PC-9 (cell line): Measurements from ENCODE around the gene MVB12B. TPM values are rescaled to one million over a fixed set of nuclear protein-coding genes. Genes with fewer than 3 reads are reported as not detected.

Source experiments
- BruUV-seq: library from RNA; stranded (reverse); fragments of 400-500 nt; replicated peaks from 2 replicates; lab custom pipeline; 2021; lab: Mats Ljungman, UMichigan
- CTCF ChIA-PET: fragments of 300-600 bp; sonication (Branson Sonifier 250); formaldehyde crosslinking; loops from one replicate; lab custom pipeline; 2022; ENCODE audit warnings: antibody characterized with exemption; lab: Charles Lee
- POLR2A ChIA-PET: fragments of 300-600 bp; sonication (Branson Sonifier 250); formaldehyde crosslinking; loops from one replicate; lab custom pipeline; 2022; ENCODE audit warnings: antibody characterized with exemption; ENCODE audit not compliant: unreplicated experiment; lab: Charles Lee
- DNase-seq, 2 experiments: peaks; one replicate each; pipeline versions ENCODE4 v3.0.0 to v3.0.0-alpha.2; 2015 to 2022; ENCODE audit warnings: mixed read lengths in 1 of 2
- H2AFZ ChIP-seq: fragments of 200-600 bp; sonication (generic); 2 replicates; pipeline ENCODE4 v1.8.1; 2017; ENCODE audit warnings: antibody characterized with exemption
- H3F3A ChIP-seq: fragments of 200-600 bp; sonication (generic); 2 replicates; pipeline ENCODE4 v1.8.1; 2017; ENCODE audit warnings: antibody characterized with exemption, mild to moderate bottlenecking, low read depth; ENCODE audit not compliant: insufficient read depth
- H3K27ac ChIP-seq: fragments of 200-600 bp; sonication (generic); 2 replicates; pipeline ENCODE4 v1.6.1; 2016; ENCODE audit warnings: mixed run types
- H3K27me3 ChIP-seq: fragments of 200-600 bp; sonication (generic); 2 replicates; pipeline ENCODE4 v1.6.1; 2016; ENCODE audit warnings: low read depth, mixed run types; ENCODE audit not compliant: insufficient read depth
- H3K36me3 ChIP-seq: fragments of 200-600 bp; sonication (generic); 2 replicates; pipeline ENCODE4 v1.6.1; 2016; ENCODE audit warnings: low read depth, mixed run types
- H3K4me1 ChIP-seq: fragments of 200-600 bp; sonication (generic); replicated peaks from 2 replicates; pipeline ENCODE4 v1.6.1; 2016; ENCODE audit warnings: mixed run types; ENCODE audit not compliant: insufficient read depth
- H3K4me2 ChIP-seq: fragments of 200-600 bp; sonication (generic); 2 replicates; pipeline ENCODE4 v1.6.1; 2017; ENCODE audit warnings: mixed run types
- H3K4me3 ChIP-seq: fragments of 200-600 bp; sonication (generic); 2 replicates; pipeline ENCODE4 v1.6.1; 2016; ENCODE audit warnings: mixed run types
- H3K79me2 ChIP-seq: fragments of 200-600 bp; sonication (generic); 2 replicates; pipeline ENCODE4 v1.6.1; 2017; ENCODE audit warnings: low read depth, mixed run types
- H3K9me2 ChIP-seq: fragments of 200-600 bp; sonication (generic); 2 replicates; pipeline ENCODE4 v1.8.1; 2017; ENCODE audit warnings: mild to moderate bottlenecking; ENCODE audit not compliant: insufficient read depth
- H3K9me3 ChIP-seq: fragments of 200-600 bp; sonication (generic); 2 replicates; pipeline ENCODE4 v1.8.1; 2016; ENCODE audit warnings: low read depth; ENCODE audit not compliant: insufficient read depth
- H4K20me1 ChIP-seq: fragments of 200-600 bp; sonication (generic); 2 replicates; pipeline ENCODE4 v1.8.1; 2017; ENCODE audit not compliant: insufficient read depth
- CTCF ChIP-seq: fragments of 200-600 bp; sonication (generic); conservative IDR thresholded peaks from 2 replicates; pipeline ENCODE4 v1.6.1; 2017; ENCODE audit warnings: mixed run types, antibody characterized with exemption, mild to moderate bottlenecking, moderate library complexity
- EZH2 ChIP-seq: fragments of 200-600 bp; sonication (generic); IDR thresholded peaks from 2 replicates; pipeline ENCODE4 v1.8.0; 2017; ENCODE audit warnings: antibody characterized with exemption, low read depth
- intact Hi-C: fragments of 100-400 bp; cut with micrococcal nuclease; formaldehyde crosslinking; loops from one replicate; pipeline ENCODE4 v1.10.0; 2022; ENCODE audit not compliant: unreplicated experiment
- total RNA-seq: library from RNA; stranded (reverse); gene quantifications from 2 replicates; pipeline ENCODE4 v1.2.3, GENCODE V29; 2021

Gene MVB12B
- total RNA-seq, 1 experiment from 2014 or later: 8.8 TPM

- ChIA-PET POLR2A (no interaction called here), CTCF (no interaction called here)
- Histone ChIP-seq H3K9me3 (no peaks in the 10 kb centered on the region), H3K9me2 (no peaks in the 10 kb centered on the region), H3K79me2 (no peaks in the 10 kb centered on the region), H3K27ac (no peak overlapping the region), H3K4me2 (no peak overlapping the region), H3K36me3 (no peaks in the 10 kb centered on the region), H3K4me3 (no peak overlapping the region), H4K20me1 (no peaks in the 10 kb centered on the region), H3K27me3 (no peaks in the 10 kb centered on the region), H2AFZ (no peak overlapping the region), H3F3A (peaks cover 5% of the 10 kb centered on the region; the same call in 1 of the 2 replicates), H3K4me1 (peaks cover 14% of the 10 kb centered on the region)
- no peak for DNase-seq
- intact Hi-C loops: no loop called here
- TF ChIP-seq EZH2 (no peak), CTCF (no peak)
- no TSS peak for BruUV-seq
Measured at GRCh38 chr9:126337729-126338372, 11.2 kb downstream of the MVB12B start.

- intact Hi-C loops: no loop called here
- Histone ChIP-seq H3K36me3 (no peaks in the 10 kb centered on the region), H3K4me2 (no peak overlapping the region), H3K27ac (no peak overlapping the region), H3F3A (peaks cover 5% of the 10 kb centered on the region; the same call in 1 of the 2 replicates), H4K20me1 (no peaks in the 10 kb centered on the region), H3K4me1 (peaks cover 14% of the 10 kb centered on the region), H3K9me2 (no peaks in the 10 kb centered on the region), H3K79me2 (no peaks in the 10 kb centered on the region), H3K9me3 (no peaks in the 10 kb centered on the region), H3K27me3 (no peaks in the 10 kb centered on the region), H2AFZ (no peak overlapping the region), H3K4me3 (no peak overlapping the region)
- ChIA-PET POLR2A (no interaction called here), CTCF (no interaction called here)
- BruUV-seq: no TSS peak
- TF ChIP-seq CTCF (no peak), EZH2 (no peak)
- DNase-seq: no peak
Measured at GRCh38 chr9:126338945-126339344, 12.3 kb downstream of the MVB12B start.

GRCh38 chr9:126341426-126341825 is 14.8 kb downstream of the MVB12B start:
- ChIA-PET CTCF (no interaction called here), POLR2A (no interaction called here)
- Histone ChIP-seq H3K4me1 (no peaks in the 10 kb centered on the region; the same call in 1 of the 2 replicates), H3K9me3 (no peaks in the 10 kb centered on the region), H3K4me2 (no peak overlapping the region), H3K27ac (no peak overlapping the region), H4K20me1 (no peaks in the 10 kb centered on the region), H3F3A (no peaks in the 10 kb centered on the region), H3K4me3 (no peak overlapping the region), H3K9me2 (no peaks in the 10 kb centered on the region), H2AFZ (no peak overlapping the region), H3K27me3 (no peaks in the 10 kb centered on the region), H3K36me3 (no peaks in the 10 kb centered on the region), H3K79me2 (no peaks in the 10 kb centered on the region)
- no TSS peak for BruUV-seq
- DNase-seq: peak in 1 of 2 experiments; percentile 41
- intact Hi-C loops: no loop called here
- TF ChIP-seq CTCF: no peak
- no peak for TF ChIP-seq EZH2
